ENCODE data around the gene SLC29A1.

The SLC29A1 gene

GRCh38 chr6:44226368-44227147 lies 3.2 kb downstream of the SLC29A1 start:
- TF ChIP-seq SPI1 (IDR thresholded peaks at IDR 0.05; ENCODE audit: borderline replicate concordance, low read depth) (peak; percentile 96), REST (IDR thresholded peaks at IDR 0.05; ENCODE audit: insufficient replicate concordance, low read depth) (no peak), POLR2AphosphoS5 (IDR thresholded peaks at IDR 0.05; ENCODE audit: low read depth) (no peak), CTCF (IDR thresholded peaks at IDR 0.05; ENCODE audit: insufficient read depth, low read length) (no peak)
- H3K27me3 ChIP-seq (ENCODE audit: insufficient read depth, poor library complexity, severe bottlenecking): no peaks in the 10 kb centered on the region
- DNase-seq (ENCODE audit: low read depth in 1 of 2, low spot score in 1 of 2): peak in 1 of 2 experiments; percentile 53
- H3K27ac ChIP-seq (replicated peaks): peak overlapping the region; percentile 86
- peak overlapping the region; percentile 78 for H3K4me3 ChIP-seq (replicated peaks; ENCODE audit: insufficient read depth, low read length)

GRCh38 chr6:44227148-44227793 lies 3.9 kb downstream of the SLC29A1 start:
- no peaks in the 10 kb centered on the region for H3K27me3 ChIP-seq (ENCODE audit: insufficient read depth, poor library complexity, severe bottlenecking)
- TF ChIP-seq REST (IDR thresholded peaks at IDR 0.05; ENCODE audit: insufficient replicate concordance, low read depth) (no peak), POLR2AphosphoS5 (IDR thresholded peaks at IDR 0.05; ENCODE audit: low read depth) (no peak), GABPA (IDR thresholded peaks at IDR 0.05; ENCODE audit: low read depth) (no peak)
- H3K27ac ChIP-seq (replicated peaks): peak overlapping the region; percentile 86
- no peak overlapping the region for H3K4me3 ChIP-seq (replicated peaks; ENCODE audit: insufficient read depth, low read length)
- no peak for DNase-seq (ENCODE audit: low read depth in 1 of 2, low spot score in 1 of 2)

- H3K4me3 ChIP-seq (replicated peaks; ENCODE audit: insufficient read depth, low read length): no peak overlapping the region
- peak overlapping the region; percentile 86; the same call in 1 of the 2 replicates for H3K27ac ChIP-seq (replicated peaks)
- DNase-seq (ENCODE audit: low read depth in 1 of 2, low spot score in 1 of 2): no peak
- no peaks in the 10 kb centered on the region for H3K27me3 ChIP-seq (ENCODE audit: insufficient read depth, poor library complexity, severe bottlenecking)
- TF ChIP-seq GABPA (IDR thresholded peaks at IDR 0.05; ENCODE audit: low read depth) (no peak), REST (IDR thresholded peaks at IDR 0.05; ENCODE audit: insufficient replicate concordance, low read depth) (no peak), CTCF (IDR thresholded peaks at IDR 0.05; ENCODE audit: insufficient read depth, low read length) (no peak), POLR2AphosphoS5 (IDR thresholded peaks at IDR 0.05; ENCODE audit: low read depth) (no peak), SPI1 (IDR thresholded peaks at IDR 0.05; ENCODE audit: borderline replicate concordance, low read depth) (no peak)
These were observed 4.6 kb downstream of the SLC29A1 start for GRCh38 chr6:44228031-44228430.

Measured in HL-60 (cell line).